ENCODE results near the gene C1orf232.
A peak's percentile ranks its signal among the peaks of the same experiment; 100 is the strongest.

C1orf232 gene

GRCh38 chr1:26168410-26169197 lies at the start of gene C1orf232:
Gene C1orf232, minus strand, starts transcription at chr1:26168963. Its CDS starts 464 bp downstream, at chr1:26168499.
- DNase-seq = no peak

GRCh38 chr1:26215246-26215645 lies 46.5 kb upstream of the C1orf232 start:
- no peak for DNase-seq

- no peak for DNase-seq
These were observed 44.7 kb upstream of the C1orf232 start for GRCh38 chr1:26213335-26213905.

- no peak for DNase-seq
These were observed 44.0 kb upstream of the C1orf232 start for GRCh38 chr1:26212726-26213125.

- DNase-seq = no peak
These were observed 41.5 kb upstream of the C1orf232 start for GRCh38 chr1:26210147-26210870.

- peak; percentile 39 for DNase-seq
These were observed 35.0 kb upstream of the C1orf232 start for GRCh38 chr1:26203642-26204318.

- DNase-seq = no peak
These were observed 31.6 kb upstream of the C1orf232 start for GRCh38 chr1:26200413-26200812.

- DNase-seq = no peak
These were observed 29.1 kb upstream of the C1orf232 start for GRCh38 chr1:26197813-26198212.

GRCh38 chr1:26197301-26197700 lies 28.5 kb upstream of the C1orf232 start:
- DNase-seq = no peak

GRCh38 chr1:26195805-26196204 lies 27.0 kb upstream of the C1orf232 start:
- no peak for DNase-seq

- DNase-seq = no peak
These were observed 23.0 kb upstream of the C1orf232 start for GRCh38 chr1:26191739-26192138.

- peak; percentile 63 for DNase-seq
These were observed 21.7 kb upstream of the C1orf232 start, which contains the start of gene CATSPER4 for GRCh38 chr1:26190373-26190987. Gene CATSPER4, plus strand, starts transcription at chr1:26190602. Its CDS starts 26 bp downstream, at chr1:26190628.

- DNase-seq = no peak
These were observed 21.1 kb upstream of the C1orf232 start for GRCh38 chr1:26189751-26190275.

GRCh38 chr1:26189331-26189730 lies 20.6 kb upstream of the C1orf232 start:
- DNase-seq = no peak

GRCh38 chr1:26188477-26188876 lies 19.7 kb upstream of the C1orf232 start:
- no peak for DNase-seq

- DNase-seq = no peak
These were observed 19.1 kb upstream of the C1orf232 start for GRCh38 chr1:26187882-26188281.

- no peak for DNase-seq
These were observed 16.1 kb upstream of the C1orf232 start for GRCh38 chr1:26184883-26185282.

GRCh38 chr1:26184086-26184485 lies 15.3 kb upstream of the C1orf232 start:
- no peak for DNase-seq

GRCh38 chr1:26182383-26182696 lies 13.6 kb upstream of the C1orf232 start:
- DNase-seq = no peak

GRCh38 chr1:26181586-26182382 lies 13.0 kb upstream of the C1orf232 start:
- no peak for DNase-seq

GRCh38 chr1:26180010-26180506 lies 11.3 kb upstream of the C1orf232 start:
- no peak for DNase-seq
